Colonic mucosa (tissue), 4 donors: ENCODE results near the gene NAP1L4. TPM values are rescaled to one million over a fixed set of nuclear protein-coding genes. Genes with fewer than 3 reads are reported as not detected.

Experiments
- DNase-seq: peaks from one replicate; pipeline ENCODE4 v3.0.0-alpha.2; 2020
- H3K27ac ChIP-seq: fragments of 200-600 bp; one replicate; pipeline ENCODE4 v1.8.0; 2021
- H3K27me3 ChIP-seq: fragments of 200-600 bp; one replicate; pipeline ENCODE4 v1.8.0; 2021
- H3K36me3 ChIP-seq: fragments of 200-600 bp; one replicate; pipeline ENCODE4 v1.8.0; 2021
- H3K4me1 ChIP-seq: fragments of 200-600 bp; one replicate; pipeline ENCODE4 v1.8.0; 2021; ENCODE audit warnings: mild to moderate bottlenecking
- H3K4me3 ChIP-seq: fragments of 200-600 bp; one replicate; pipeline ENCODE4 v1.8.0; 2021
- H3K9ac ChIP-seq, 2 donors: one replicate each; pipeline ENCODE4 v1.7.0; 2013; ENCODE audit warnings: control low read depth in 2 of 2, low read depth in 2 of 2, low read length in 2 of 2
- H3K9me3 ChIP-seq: fragments of 200-600 bp; one replicate; pipeline ENCODE4 v1.8.0; 2021
- CTCF ChIP-seq: fragments of 200-600 bp; IDR thresholded peaks from one replicate; pipeline ENCODE4 v1.8.0; 2022; ENCODE audit warnings: antibody characterized with exemption, mild to moderate bottlenecking
- intact Hi-C: fragments of 100-400 bp; cut with DNase I; formaldehyde crosslinking; loops from one replicate; pipeline ENCODE4 v1.14.1; 2022
- total RNA-seq, 2 donors: library from RNA; stranded (reverse); fragmentation: NEBNext Ultra II Directional in 1 of 2; extraction: Animal tissue kit (Norgen Biotek cat#: 25700) in 1 of 2; gene quantifications; one replicate each; pipeline ENCODE4 v1.2.1, GENCODE V29; 2021
- donor health status: healthy.
- donor health status: DM: no; HTN: no; CAD: no.
- donor health status: DM: no; HTN: no; CAD: no.

The NAP1L4 gene, protein sequence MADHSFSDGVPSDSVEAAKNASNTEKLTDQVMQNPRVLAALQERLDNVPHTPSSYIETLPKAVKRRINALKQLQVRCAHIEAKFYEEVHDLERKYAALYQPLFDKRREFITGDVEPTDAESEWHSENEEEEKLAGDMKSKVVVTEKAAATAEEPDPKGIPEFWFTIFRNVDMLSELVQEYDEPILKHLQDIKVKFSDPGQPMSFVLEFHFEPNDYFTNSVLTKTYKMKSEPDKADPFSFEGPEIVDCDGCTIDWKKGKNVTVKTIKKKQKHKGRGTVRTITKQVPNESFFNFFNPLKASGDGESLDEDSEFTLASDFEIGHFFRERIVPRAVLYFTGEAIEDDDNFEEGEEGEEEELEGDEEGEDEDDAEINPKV
- total RNA-seq: 100 to 1,000 TPM in 1 of 2 donors, 10 to 100 TPM in 1; 96.1 to 134 TPM

GRCh38 chr11:2992234-2992996 lies at the start of gene NAP1L4:
Gene NAP1L4, minus strand, starts transcription at chr11:2992329. Its CDS starts 13,109 bp downstream, at chr11:2979220.
- H3K4me3 ChIP-seq: peak within 1 kb of the TSS; percentile 86
- no peak for TF ChIP-seq CTCF
- intact Hi-C loops: no loop called here
- peak within 1 kb of the TSS; percentile 87 for H3K27ac ChIP-seq
- no peaks in the 10 kb centered on the region for H3K36me3 ChIP-seq
- no peaks in the 10 kb centered on the region for H3K27me3 ChIP-seq
- peaks cover 5% of the 10 kb centered on the region for H3K4me1 ChIP-seq
- no peaks in the 10 kb centered on the region for H3K9me3 ChIP-seq
- peak; percentile 97 for DNase-seq
- peak within 1 kb of the TSS; percentile 77 to 87 for H3K9ac ChIP-seq

GRCh38 chr11:3040881-3041280 lies 48.8 kb upstream of the NAP1L4 start:
- no peak overlapping the region for H3K4me3 ChIP-seq
- no peak for DNase-seq
- intact Hi-C loops: no loop called here
- no peak for TF ChIP-seq CTCF
- no peaks in the 10 kb centered on the region for H3K9me3 ChIP-seq
- peaks cover 7% of the 10 kb centered on the region for H3K36me3 ChIP-seq
- no peak overlapping the region for H3K27ac ChIP-seq
- H3K4me1 ChIP-seq: no peaks in the 10 kb centered on the region
- no peak overlapping the region for H3K9ac ChIP-seq
- no peaks in the 10 kb centered on the region for H3K27me3 ChIP-seq

GRCh38 chr11:3037945-3038271 lies 45.8 kb upstream of the NAP1L4 start:
- no peak for TF ChIP-seq CTCF
- H3K27ac ChIP-seq: no peak overlapping the region
- no peaks in the 10 kb centered on the region for H3K27me3 ChIP-seq
- no peak for DNase-seq
- H3K4me1 ChIP-seq: no peaks in the 10 kb centered on the region
- intact Hi-C loops: loop anchor here (2.0 kb wide), 2 partner anchors 53 to 179 kb away; no protein-coding TSS in a partner anchor
- peaks cover 7% of the 10 kb centered on the region for H3K36me3 ChIP-seq
- H3K4me3 ChIP-seq: no peak overlapping the region
- no peaks in the 10 kb centered on the region for H3K9me3 ChIP-seq
- H3K9ac ChIP-seq: no peak overlapping the region

GRCh38 chr11:3037040-3037944 lies 45.2 kb upstream of the NAP1L4 start:
- Histone ChIP-seq H3K27ac (no peak overlapping the region), H3K9ac (no peak overlapping the region), H3K27me3 (no peaks in the 10 kb centered on the region), H3K36me3 (peaks cover 7% of the 10 kb centered on the region), H3K9me3 (no peaks in the 10 kb centered on the region), H3K4me3 (no peak overlapping the region), H3K4me1 (no peaks in the 10 kb centered on the region)
- TF ChIP-seq CTCF: peak; percentile 58
- DNase-seq: peak; percentile 85
- intact Hi-C loops: loop anchor here (2.0 kb wide), 1 partner anchor 180 kb away; no protein-coding TSS in a partner anchor

GRCh38 chr11:3036419-3036818 lies 44.3 kb upstream of the NAP1L4 start:
- Histone ChIP-seq H3K9ac (no peak overlapping the region), H3K9me3 (no peaks in the 10 kb centered on the region), H3K4me3 (no peak overlapping the region), H3K36me3 (peaks cover 7% of the 10 kb centered on the region), H3K4me1 (no peaks in the 10 kb centered on the region), H3K27ac (no peak overlapping the region), H3K27me3 (no peaks in the 10 kb centered on the region)
- intact Hi-C loops: loop anchor here (2.0 kb wide), 1 partner anchor 180 kb away; no protein-coding TSS in a partner anchor
- DNase-seq: no peak
- no peak for TF ChIP-seq CTCF
